ENCODE measurements around the gene SSNA1. TPM values are rescaled to one million over a fixed set of nuclear protein-coding genes. Genes with fewer than 3 reads are reported as not detected.

SSNA1 gene
- total RNA-seq, 1 donor from 2014 or later: 71.9 TPM

Other genes starting within 250 kb of the SSNA1 start
- 81.5 and 82.1 TPM in 2 replicates for gene FBXW5, start 243.9 kb upstream of the SSNA1 start, total RNA-seq
- 0.69 and 3.4 TPM in 2 replicates for gene C8G, start 243.4 kb upstream of the SSNA1 start, total RNA-seq
- gene LCN12, start 236.4 kb upstream of the SSNA1 start, total RNA-seq: 2.4 TPM in 2 replicates
- not detected in 2 replicates for gene PTGDS, start 211.2 kb upstream of the SSNA1 start, total RNA-seq
- gene LCNL1, start 205.7 kb upstream of the SSNA1 start, total RNA-seq: not detected in 2 replicates
- gene PAXX, start 196.3 kb upstream of the SSNA1 start, total RNA-seq: 43.4 and 47.8 TPM in 2 replicates
- gene CLIC3, start 192.1 kb upstream of the SSNA1 start, total RNA-seq: not detected in 2 replicates
- gene ABCA2, start 160.4 kb upstream of the SSNA1 start, total RNA-seq: 4.5 and 7.5 TPM in 2 replicates
- gene FUT7, start 156.6 kb upstream of the SSNA1 start, total RNA-seq: 3.9 and 5.0 TPM in 2 replicates
- gene NPDC1, start 142.5 kb upstream of the SSNA1 start, total RNA-seq: 0.18 TPM in 1 of 2 replicates, not detected in the other
- gene ENTPD2, start 134.6 kb upstream of the SSNA1 start, total RNA-seq: not detected in 2 replicates
- gene SAPCD2, start 118.1 kb upstream of the SSNA1 start, total RNA-seq: 0.80 and 0.81 TPM in 2 replicates
- 13.4 and 17.2 TPM in 2 replicates for gene UAP1L1, start 111.2 kb upstream of the SSNA1 start, total RNA-seq
- 33.6 and 37.7 TPM in 2 replicates for gene MAN1B1, start 101.7 kb upstream of the SSNA1 start, total RNA-seq
- 254 and 259 TPM in 2 replicates for gene DPP7, start 73.9 kb upstream of the SSNA1 start, total RNA-seq
- 0.22 TPM in 1 of 2 replicates, not detected in the other for gene GRIN1, start 49.5 kb upstream of the SSNA1 start, total RNA-seq
- gene LRRC26, start 18.6 kb upstream of the SSNA1 start, total RNA-seq: 0.31 TPM in 1 of 2 replicates, not detected in the other
- gene TMEM210, start 16.6 kb upstream of the SSNA1 start, total RNA-seq: not detected in 2 replicates
- 75.7 and 93.9 TPM in 2 replicates for gene ANAPC2, start 116 bp upstream of the SSNA1 start, total RNA-seq
- 9.3 and 11.4 TPM in 2 replicates for gene TPRN, start 12.1 kb downstream of the SSNA1 start, total RNA-seq
- gene TMEM203, start 17.0 kb downstream of the SSNA1 start, total RNA-seq: 32.7 and 34.1 TPM in 2 replicates
- gene NDOR1, start 17.0 kb downstream of the SSNA1 start, total RNA-seq: 27.5 and 38.7 TPM in 2 replicates
- gene RNF208, start 33.6 kb downstream of the SSNA1 start, total RNA-seq: 1.1 and 1.9 TPM in 2 replicates
- 0.39 and 0.53 TPM in 2 replicates for gene CYSRT1, start 36.5 kb downstream of the SSNA1 start, total RNA-seq
- gene RNF224, start 38.8 kb downstream of the SSNA1 start, total RNA-seq: not detected in 2 replicates
- gene SLC34A3, start 42.2 kb downstream of the SSNA1 start, total RNA-seq: not detected in 2 replicates
- 182 and 197 TPM in 2 replicates for gene TUBB4B, start 52.6 kb downstream of the SSNA1 start, total RNA-seq
- 0.37 TPM in 1 of 2 replicates, not detected in the other for gene STPG3, start 62.6 kb downstream of the SSNA1 start, total RNA-seq
- gene NELFB, start 66.7 kb downstream of the SSNA1 start, total RNA-seq: 56.1 and 58.2 TPM in 2 replicates
- gene TOR4A, start 89.0 kb downstream of the SSNA1 start, total RNA-seq: 7.9 and 9.1 TPM in 2 replicates
- 1.9 and 3.0 TPM in 2 replicates for gene NRARP, start 113.6 kb downstream of the SSNA1 start, total RNA-seq
- gene EXD3, start 234.5 kb downstream of the SSNA1 start, total RNA-seq: 8.4 and 12.8 TPM in 2 replicates
- gene NOXA1, start 234.7 kb downstream of the SSNA1 start, total RNA-seq: 2.6 and 3.9 TPM in 2 replicates

Measured in activated B cell treated with CpG ODN at 0.5 μM for 24 hours (primary cell).